GM21576 (cell line): ENCODE results near the gene DRC1.

Experiments
- ATAC-seq: cut with Tn5 transposase; IDR thresholded peaks from one replicate; pipeline ENCODE4 v1.9.1; 2021; ENCODE audit warnings: mild to moderate bottlenecking, moderate library complexity; ENCODE audit not compliant: unreplicated experiment

DRC1 gene

GRCh38 chr2:26442301-26442700 lies 40.6 kb downstream of the DRC1 start:
- no peak for ATAC-seq

- no peak for ATAC-seq
Measured at GRCh38 chr2:26442707-26443106, 41.0 kb downstream of the DRC1 start.

GRCh38 chr2:26444236-26444635 lies 42.5 kb downstream of the DRC1 start:
- no peak for ATAC-seq

GRCh38 chr2:26448651-26449050 lies 46.9 kb downstream of the DRC1 start:
- no peak for ATAC-seq

- no peak for ATAC-seq
Measured at GRCh38 chr2:26449278-26450030, 47.7 kb downstream of the DRC1 start.

GRCh38 chr2:26450031-26450635 lies 48.4 kb downstream of the DRC1 start:
- no peak for ATAC-seq

- ATAC-seq: no peak
Measured at GRCh38 chr2:26451700-26452099, 50.0 kb downstream of the DRC1 start.

- no peak for ATAC-seq
Measured at GRCh38 chr2:26453421-26454329, 52.0 kb downstream of the DRC1 start.

- ATAC-seq: no peak
Measured at GRCh38 chr2:26454561-26455001, 52.9 kb downstream of the DRC1 start.

- ATAC-seq: no peak
Measured at GRCh38 chr2:26455037-26455669, 53.4 kb downstream of the DRC1 start.

- no peak for ATAC-seq
Measured at GRCh38 chr2:26455670-26456439, 54.1 kb downstream of the DRC1 start.

- ATAC-seq: no peak
Measured at GRCh38 chr2:26456440-26457250, 54.9 kb downstream of the DRC1 start.

GRCh38 chr2:26457251-26457666 lies 55.5 kb downstream of the DRC1 start:
- ATAC-seq: no peak

GRCh38 chr2:26457695-26458364 lies 56.1 kb downstream of the DRC1 start:
- ATAC-seq: no peak

GRCh38 chr2:26458365-26459042 lies 56.8 kb downstream of the DRC1 start:
- ATAC-seq: no peak

- ATAC-seq: no peak
Measured at GRCh38 chr2:26459991-26460612, 58.4 kb downstream of the DRC1 start.

- no peak for ATAC-seq
Measured at GRCh38 chr2:26460613-26461031, 58.9 kb downstream of the DRC1 start.

- no peak for ATAC-seq
Measured at GRCh38 chr2:26461601-26462023, 59.9 kb downstream of the DRC1 start.
